Inferior parietal cortex (tissue), 1 donor: ENCODE data around the gene SF3A2.

Source experiments
- DNase-seq: peaks from one replicate; pipeline ENCODE4 v3.0.0-alpha.2; 2016; ENCODE audit errors: extremely low spot score

The SF3A2 gene

DNA sequence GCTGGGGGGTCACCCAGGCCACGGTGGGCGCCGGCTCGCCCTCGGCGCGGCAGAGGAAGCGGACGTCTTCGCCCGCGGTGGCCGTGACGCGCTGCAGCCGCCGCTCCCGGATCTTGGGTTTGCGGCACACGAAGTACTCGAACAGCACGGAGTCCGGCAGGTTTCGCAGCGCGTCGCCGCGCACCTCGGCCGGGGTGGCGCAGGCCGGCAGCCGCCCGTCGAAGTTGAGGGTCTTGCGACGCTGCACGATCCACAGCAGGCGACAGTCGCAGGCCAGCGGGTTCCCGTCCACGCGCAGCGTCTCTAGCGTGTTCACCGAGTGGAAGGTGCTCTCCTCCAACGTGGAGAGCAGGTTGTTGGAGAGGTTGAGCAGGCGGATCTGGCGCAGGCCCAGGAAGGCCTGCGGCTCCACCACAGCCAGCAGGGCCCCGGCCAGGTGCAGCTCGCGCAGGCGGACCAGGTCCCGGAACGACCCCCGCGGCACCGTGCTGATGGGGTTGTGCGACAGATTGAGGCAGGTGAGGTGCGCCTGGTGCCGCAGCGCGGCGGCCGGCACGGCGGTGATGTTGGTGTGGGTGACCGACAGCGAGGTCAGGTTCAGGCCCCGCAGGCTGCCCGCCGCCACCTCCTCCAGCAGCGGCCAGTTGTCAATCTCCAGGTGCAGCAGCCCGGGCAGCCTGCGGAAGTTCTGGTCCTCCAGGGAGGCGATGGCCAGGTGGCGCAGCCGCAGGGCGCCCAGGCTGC is 54.0 kb downstream of the SF3A2 start:
- DNase-seq, result no peak

- no peak for DNase-seq
Measured at GRCh38 chr19:2291185-2291751, 54.6 kb downstream of the SF3A2 start.

DNA sequence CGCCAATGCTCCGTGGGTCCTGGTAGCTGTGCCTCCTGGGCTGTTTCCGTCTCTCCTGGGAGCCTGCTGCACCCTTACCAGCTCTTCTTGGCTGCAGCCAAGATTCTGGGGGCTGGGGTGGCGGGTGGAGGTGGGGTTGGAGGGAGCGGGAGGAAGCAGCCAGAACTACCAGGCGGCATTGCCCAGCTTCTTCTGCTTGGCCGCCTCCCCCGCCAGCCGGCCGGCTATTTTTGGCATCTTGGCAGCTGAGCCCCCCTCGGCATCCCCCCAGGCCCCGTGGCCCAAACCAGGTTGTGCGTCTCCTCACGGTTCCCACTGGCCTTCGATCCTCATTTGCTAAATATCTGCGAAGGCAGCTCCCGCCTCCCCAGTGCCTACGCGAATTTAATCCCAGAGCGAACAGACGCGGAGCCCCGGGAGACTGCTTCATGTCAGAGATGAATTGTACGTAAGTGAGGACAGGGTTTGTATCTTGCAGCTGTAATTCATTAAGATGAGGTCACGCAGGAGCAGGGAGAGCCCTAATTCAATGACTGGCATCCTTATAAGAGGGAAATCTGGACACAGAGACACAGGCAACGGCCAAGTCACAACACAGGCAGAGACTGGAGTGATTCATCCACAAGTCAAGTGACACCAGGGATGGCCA is 58.2 kb downstream of the SF3A2 start:
- DNase-seq, result no peak

GRCh38 chr19:2296141-2296540 is 59.5 kb downstream of the SF3A2 start:
- DNase-seq, result no peak
